ENCODE measurements around the gene CHD2.

Gene CHD2

DNA sequence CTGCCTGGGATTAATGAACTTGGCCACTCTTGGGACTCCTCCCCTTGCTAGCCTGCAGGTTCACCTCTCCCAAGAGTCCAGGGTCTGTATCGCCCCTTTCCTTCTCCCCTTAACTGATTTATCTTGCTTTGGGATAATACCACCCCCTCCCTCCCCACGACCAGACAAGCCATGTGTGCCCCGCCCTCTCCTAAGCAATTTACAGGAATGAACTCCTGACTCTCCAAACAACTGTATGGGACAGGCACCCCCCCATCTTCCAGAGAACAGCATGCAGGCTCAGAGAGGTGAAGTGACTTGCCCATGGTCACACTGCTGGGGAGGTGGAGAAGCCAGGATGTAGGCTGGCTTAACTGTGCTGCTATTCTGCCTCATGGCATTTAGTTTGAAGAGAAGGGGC lies 142.1 kb downstream of the CHD2 start:
- Histone ChIP-seq H3K27ac (no peak overlapping the region), H3K36me3 (ENCODE audit: insufficient read depth) (no peaks in the 10 kb centered on the region), H3K27me3 (ENCODE audit: insufficient read depth, low read depth) (no peaks in the 10 kb centered on the region), H3K4me2 (no peak overlapping the region), H3K9ac (no peak overlapping the region), H4K20me1 (ENCODE audit: insufficient read depth) (no peaks in the 10 kb centered on the region), H3K79me2 (ENCODE audit: insufficient read depth, low read depth) (no peaks in the 10 kb centered on the region), H2AFZ (ENCODE audit: low read depth) (no peak overlapping the region), H3K4me3 (IDR thresholded peaks at IDR 0.05; ENCODE audit: insufficient read depth, low read depth, low read length) (no peak overlapping the region), H3K4me1 (ENCODE audit: low read depth, poor library complexity, severe bottlenecking) (no peaks in the 10 kb centered on the region)
- TF ChIP-seq, protein P1, sequence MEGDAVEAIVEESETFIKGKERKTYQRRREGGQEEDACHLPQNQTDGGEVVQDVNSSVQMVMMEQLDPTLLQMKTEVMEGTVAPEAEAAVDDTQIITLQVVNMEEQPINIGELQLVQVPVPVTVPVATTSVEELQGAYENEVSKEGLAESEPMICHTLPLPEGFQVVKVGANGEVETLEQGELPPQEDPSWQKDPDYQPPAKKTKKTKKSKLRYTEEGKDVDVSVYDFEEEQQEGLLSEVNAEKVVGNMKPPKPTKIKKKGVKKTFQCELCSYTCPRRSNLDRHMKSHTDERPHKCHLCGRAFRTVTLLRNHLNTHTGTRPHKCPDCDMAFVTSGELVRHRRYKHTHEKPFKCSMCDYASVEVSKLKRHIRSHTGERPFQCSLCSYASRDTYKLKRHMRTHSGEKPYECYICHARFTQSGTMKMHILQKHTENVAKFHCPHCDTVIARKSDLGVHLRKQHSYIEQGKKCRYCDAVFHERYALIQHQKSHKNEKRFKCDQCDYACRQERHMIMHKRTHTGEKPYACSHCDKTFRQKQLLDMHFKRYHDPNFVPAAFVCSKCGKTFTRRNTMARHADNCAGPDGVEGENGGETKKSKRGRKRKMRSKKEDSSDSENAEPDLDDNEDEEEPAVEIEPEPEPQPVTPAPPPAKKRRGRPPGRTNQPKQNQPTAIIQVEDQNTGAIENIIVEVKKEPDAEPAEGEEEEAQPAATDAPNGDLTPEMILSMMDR (conservative IDR thresholded peaks at IDR 0.05; ENCODE audit: low read depth, low read length): no peak

- TF ChIP-seq, protein P1 (conservative IDR thresholded peaks at IDR 0.05; ENCODE audit: low read depth, low read length): no peak
- Histone ChIP-seq H2AFZ (ENCODE audit: low read depth) (no peak overlapping the region), H3K4me1 (ENCODE audit: low read depth, poor library complexity, severe bottlenecking) (no peaks in the 10 kb centered on the region), H3K79me2 (ENCODE audit: insufficient read depth, low read depth) (no peaks in the 10 kb centered on the region), H3K27me3 (ENCODE audit: insufficient read depth, low read depth) (no peaks in the 10 kb centered on the region), H3K4me3 (IDR thresholded peaks at IDR 0.05; ENCODE audit: insufficient read depth, low read depth, low read length) (no peak overlapping the region), H4K20me1 (ENCODE audit: insufficient read depth) (no peaks in the 10 kb centered on the region), H3K27ac (no peak overlapping the region), H3K4me2 (no peak overlapping the region), H3K9ac (no peak overlapping the region), H3K36me3 (ENCODE audit: insufficient read depth) (no peaks in the 10 kb centered on the region)
These were observed 142.7 kb downstream of the CHD2 start for GRCh38 chr15:93042691-93043378.

- Histone ChIP-seq H3K4me1 (ENCODE audit: low read depth, poor library complexity, severe bottlenecking) (no peaks in the 10 kb centered on the region), H3K4me2 (no peak overlapping the region), H3K27ac (no peak overlapping the region), H3K36me3 (ENCODE audit: insufficient read depth) (no peaks in the 10 kb centered on the region), H3K4me3 (IDR thresholded peaks at IDR 0.05; ENCODE audit: insufficient read depth, low read depth, low read length) (no peak overlapping the region), H3K9ac (no peak overlapping the region), H3K79me2 (ENCODE audit: insufficient read depth, low read depth) (no peaks in the 10 kb centered on the region), H4K20me1 (ENCODE audit: insufficient read depth) (no peaks in the 10 kb centered on the region), H3K27me3 (ENCODE audit: insufficient read depth, low read depth) (no peaks in the 10 kb centered on the region), H2AFZ (ENCODE audit: low read depth) (no peak overlapping the region)
- TF ChIP-seq, protein P1 (conservative IDR thresholded peaks at IDR 0.05; ENCODE audit: low read depth, low read length): no peak
These were observed 143.6 kb downstream of the CHD2 start for GRCh38 chr15:93043621-93044300.

DNA sequence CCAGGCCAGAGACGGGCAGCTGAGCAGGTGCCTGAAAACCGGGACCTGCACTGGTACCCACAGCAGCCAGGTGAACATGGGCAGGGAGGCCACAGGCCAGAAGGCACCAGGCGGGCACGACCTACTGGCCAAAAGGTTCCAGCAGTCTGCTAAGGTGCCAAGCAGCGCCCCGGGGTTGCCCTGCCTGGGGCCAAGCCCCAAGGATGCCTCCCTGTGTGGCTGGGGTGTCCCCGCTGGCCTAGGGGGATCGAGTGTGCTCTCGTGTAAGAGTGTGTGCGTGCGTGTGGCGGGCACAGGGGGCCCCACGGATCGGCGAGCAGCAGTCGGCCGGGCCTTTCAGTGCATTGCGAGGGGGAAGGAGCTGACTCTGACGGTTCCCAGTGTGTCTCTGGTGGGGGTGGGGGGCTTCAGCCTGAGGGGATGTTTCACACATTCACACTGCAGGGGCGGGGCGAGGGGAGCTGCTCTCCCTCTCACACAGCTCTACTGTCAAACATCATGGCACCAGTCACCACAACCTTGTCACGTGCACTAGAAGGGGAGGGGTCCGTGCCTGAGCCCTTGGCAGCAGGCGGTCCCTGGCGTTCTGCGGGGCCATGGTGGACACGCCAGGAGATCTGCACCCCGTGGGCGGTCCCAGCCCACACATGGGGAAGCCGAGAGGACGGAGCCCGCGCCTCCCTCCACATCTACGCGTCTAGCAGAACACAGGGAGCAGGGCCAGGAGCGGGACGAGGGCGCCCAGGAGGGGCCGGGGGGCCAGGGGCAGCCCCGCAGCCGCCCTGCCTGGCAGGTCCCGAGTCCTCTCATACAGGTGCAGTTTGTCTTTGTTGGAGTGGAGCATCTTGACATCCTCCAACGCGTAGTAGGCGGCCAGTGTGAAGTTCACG lies 144.4 kb downstream of the CHD2 start:
- no peaks in the 10 kb centered on the region for H3K36me3 ChIP-seq (ENCODE audit: insufficient read depth)
- TF ChIP-seq, protein P1 (conservative IDR thresholded peaks at IDR 0.05; ENCODE audit: low read depth, low read length): no peak
- no peaks in the 10 kb centered on the region for H3K79me2 ChIP-seq (ENCODE audit: insufficient read depth, low read depth)
- no peak overlapping the region for H3K4me3 ChIP-seq (IDR thresholded peaks at IDR 0.05; ENCODE audit: insufficient read depth, low read depth, low read length)
- H3K4me2 ChIP-seq: no peak overlapping the region
- no peak overlapping the region for H2AFZ ChIP-seq (ENCODE audit: low read depth)
- no peaks in the 10 kb centered on the region for H3K4me1 ChIP-seq (ENCODE audit: low read depth, poor library complexity, severe bottlenecking)
- no peaks in the 10 kb centered on the region for H3K27me3 ChIP-seq (ENCODE audit: insufficient read depth, low read depth)
- no peak overlapping the region for H3K27ac ChIP-seq
- H3K9ac ChIP-seq: no peak overlapping the region
- H4K20me1 ChIP-seq (ENCODE audit: insufficient read depth): no peaks in the 10 kb centered on the region
